Neuronal stem cell (in vitro differentiated cells): Measurements from ENCODE around the gene ASB18.

Experiments
- DNase-seq: peaks from one replicate; pipeline ENCODE4 v3.0.0-alpha.2; 2013; ENCODE audit warnings: low spot score
- H2AFZ ChIP-seq: one replicate; pipeline ENCODE4 v1.6.1; 2013; ENCODE audit warnings: mild to moderate bottlenecking, low read length, inconsistent platforms
- H2AK5ac ChIP-seq: 2 replicates; pipeline ENCODE4 v1.6.1; 2013; ENCODE audit warnings: low read depth, mild to moderate bottlenecking, inconsistent platforms, low read length, moderate library complexity, mixed read lengths
- H2BK120ac ChIP-seq: 2 replicates; pipeline ENCODE4 v1.6.1; 2013; ENCODE audit warnings: low read depth, mild to moderate bottlenecking, inconsistent platforms, low read length, moderate library complexity, mixed read lengths
- H2BK12ac ChIP-seq: one replicate; pipeline ENCODE4 v1.6.1; 2013; ENCODE audit warnings: low read length, inconsistent platforms
- H2BK15ac ChIP-seq: 2 replicates; pipeline ENCODE4 v1.6.1; 2013; ENCODE audit warnings: mild to moderate bottlenecking, low read length, inconsistent platforms, mixed read lengths
- H2BK5ac ChIP-seq: one replicate; pipeline ENCODE4 v1.6.1; 2013; ENCODE audit warnings: inconsistent platforms, mild to moderate bottlenecking, low read length, moderate library complexity
- H3K14ac ChIP-seq: one replicate; pipeline ENCODE4 v1.6.1; 2013; ENCODE audit warnings: low read length, inconsistent platforms
- H3K18ac ChIP-seq: 2 replicates; pipeline ENCODE4 v1.6.1; 2013; ENCODE audit warnings: low read length, inconsistent platforms
- H3K23ac ChIP-seq: 2 replicates; pipeline ENCODE4 v1.6.1; 2013; ENCODE audit warnings: low read depth, mild to moderate bottlenecking, mixed read lengths, low read length, inconsistent platforms; ENCODE audit not compliant: poor library complexity
- H3K27ac ChIP-seq: replicated peaks from 3 replicates; pipeline ENCODE4 v1.5.1; 2013; ENCODE audit warnings: low read length, inconsistent platforms
- H3K27me3 ChIP-seq, 3 experiments: 2 replicates each; pipeline ENCODE4 v1.6.1; 2013; ENCODE audit warnings: low read length in 3 of 3, mild to moderate bottlenecking in 2 of 3, inconsistent platforms in 1 of 3, low read depth in 1 of 3, mixed read lengths in 1 of 3, moderate library complexity in 1 of 3; ENCODE audit not compliant: control insufficient read depth in 3 of 3, insufficient read depth in 3 of 3
- H3K36me3 ChIP-seq, 2 donors: replicated peaks in 1 of 2; 2 replicates each; pipeline ENCODE4 v1.6.1; 2013; ENCODE audit warnings: low read length in 2 of 2; ENCODE audit not compliant: control insufficient read depth in 2 of 2, insufficient read depth in 2 of 2
- H3K4ac ChIP-seq: 2 replicates; pipeline ENCODE4 v1.6.1; 2013; ENCODE audit warnings: inconsistent platforms, mild to moderate bottlenecking, low read length, moderate library complexity
- H3K4me1 ChIP-seq, 2 donors: 1 replicate in 1 of 2; 2 replicates in 1 of 2; pipeline ENCODE4 v1.6.1; 2013; ENCODE audit warnings: low read length in 2 of 2, low read depth in 1 of 2; ENCODE audit not compliant: control insufficient read depth in 2 of 2, insufficient read depth in 1 of 2
- H3K4me2 ChIP-seq: one replicate; pipeline ENCODE4 v1.6.1; 2013; ENCODE audit warnings: mild to moderate bottlenecking, low read length, inconsistent platforms; ENCODE audit not compliant: insufficient read depth, poor library complexity, severe bottlenecking
- H3K4me3 ChIP-seq, 2 donors: 2 replicates each; pipeline ENCODE4 v1.5.1; 2013; ENCODE audit warnings: low read length in 2 of 2, mild to moderate bottlenecking in 2 of 2, inconsistent platforms in 1 of 2, moderate library complexity in 1 of 2
- H3K79me1 ChIP-seq: one replicate; pipeline ENCODE4 v1.6.1; 2013; ENCODE audit warnings: low read depth, mild to moderate bottlenecking, inconsistent platforms, low read length, moderate library complexity
- H3K9ac ChIP-seq: one replicate; pipeline ENCODE4 v1.6.1; 2013; ENCODE audit warnings: mild to moderate bottlenecking, low read depth, low read length, inconsistent platforms; ENCODE audit not compliant: poor library complexity
- H3K9me3 ChIP-seq, 2 donors: replicated peaks in 1 of 2; 2 replicates each; pipeline versions ENCODE3 to v1.6.1; 2013; ENCODE audit warnings: low read length in 2 of 2, mild to moderate bottlenecking in 2 of 2, inconsistent platforms in 1 of 2, low read depth in 1 of 2, mixed read lengths in 1 of 2, moderate library complexity in 1 of 2; ENCODE audit not compliant: control insufficient read depth in 2 of 2, insufficient read depth in 1 of 2
- H4K8ac ChIP-seq: one replicate; pipeline ENCODE4 v1.6.1; 2013; ENCODE audit warnings: low read depth, mild to moderate bottlenecking, inconsistent platforms, low read length, moderate library complexity
- H4K91ac ChIP-seq: one replicate; pipeline ENCODE4 v1.6.1; 2013; ENCODE audit warnings: low read length, low read depth, mild to moderate bottlenecking, inconsistent platforms; ENCODE audit not compliant: poor library complexity
- WGBS, 2 donors: extraction: QIAGEN DNeasy Blood & Tissue Kit; methylation state at CpG; one replicate each; pipeline ENCODE4 v1.1.7; 2013; ENCODE audit warnings: missing lambda C conversion rate in 2 of 2, mixed read lengths in 1 of 2; ENCODE audit not compliant: insufficient read length in 2 of 2, insufficient replicate concordance in 1 of 2; ENCODE audit errors: extremely low coverage in 2 of 2; 5-methylcytosine and 5-hydroxymethylcytosine counted together

Gene ASB18

GRCh38 chr2:236262238-236262637, 2.0 kb downstream of the ASB18 start:
- Histone ChIP-seq H2BK5ac (no peak overlapping the region), H3K4me2 (no peak overlapping the region), H3K14ac (no peak overlapping the region), H3K27me3 (peaks cover 0 to 3% (median 0%) of the 10 kb centered on the region in 3 experiments), H2AK5ac (peak overlapping the region; percentile 12), H3K23ac (no peak overlapping the region), H2BK12ac (no peak overlapping the region), H3K18ac (peak overlapping the region; percentile 30), H3K4ac (no peak overlapping the region), H4K8ac (peak overlapping the region; percentile 43), H2BK15ac (no peak overlapping the region), H4K91ac (no peak overlapping the region), H2AFZ (no peak overlapping the region), H3K9me3 (peaks cover 0 to 7% of the 10 kb centered on the region in 2 donors), H3K4me3 (peak overlapping the region in 1 of 2 donors; percentile 1), H3K79me1 (no peaks in the 10 kb centered on the region), H3K4me1 (peaks cover 0 to 2% of the 10 kb centered on the region in 2 donors), H2BK120ac (no peak overlapping the region), H3K9ac (no peak overlapping the region), H3K27ac (no peak overlapping the region), H3K36me3 (no peaks in the 10 kb centered on the region)
- DNase-seq: no peak
- no CpG with 5 or more reads among the region's 7 CpGs for WGBS, 2 donors

- H3K9me3 ChIP-seq: peaks cover 0 to 7% of the 10 kb centered on the region in 2 donors
- H2BK5ac ChIP-seq: no peak overlapping the region
- no peak overlapping the region for H3K9ac ChIP-seq
- H2BK12ac ChIP-seq: no peak overlapping the region
- H2AK5ac ChIP-seq: no peak overlapping the region
- no peaks in the 10 kb centered on the region for H3K79me1 ChIP-seq
- no peak overlapping the region for H3K4ac ChIP-seq
- H3K27ac ChIP-seq: no peak overlapping the region
- no peak overlapping the region for H2BK15ac ChIP-seq
- H3K23ac ChIP-seq: no peak overlapping the region
- no peak overlapping the region for H2BK120ac ChIP-seq
- H3K4me2 ChIP-seq: no peak overlapping the region
- no peak overlapping the region for H3K18ac ChIP-seq
- H4K8ac ChIP-seq: no peak overlapping the region
- whole genome bisulfite sequencing, 2 donors: no CpG with 5 or more reads among the region's 7 CpGs
- DNase-seq: no peak
- peaks cover 0 to 3% (median 0%) of the 10 kb centered on the region in 3 experiments for H3K27me3 ChIP-seq
- H3K36me3 ChIP-seq: no peaks in the 10 kb centered on the region
- H2AFZ ChIP-seq: no peak overlapping the region
- H3K4me3 ChIP-seq: no peak overlapping the region
- no peak overlapping the region for H3K14ac ChIP-seq
- H3K4me1 ChIP-seq: peaks cover 0 to 10% of the 10 kb centered on the region in 2 donors
- no peak overlapping the region for H4K91ac ChIP-seq
These were observed 2.8 kb downstream of the ASB18 start for GRCh38 chr2:236261452-236261851.

- H2AFZ ChIP-seq: no peak overlapping the region
- H2BK12ac ChIP-seq: no peak overlapping the region
- H3K9me3 ChIP-seq: peaks cover 0 to 7% of the 10 kb centered on the region in 2 donors
- no peaks in the 10 kb centered on the region for H3K36me3 ChIP-seq
- no peak overlapping the region for H2BK15ac ChIP-seq
- WGBS, 2 donors: no CpG with 5 or more reads among the region's 6 CpGs
- H2BK120ac ChIP-seq: no peak overlapping the region
- H2BK5ac ChIP-seq: no peak overlapping the region
- no peak overlapping the region for H4K91ac ChIP-seq
- H3K4me3 ChIP-seq: no peak overlapping the region
- no peak overlapping the region for H3K4me2 ChIP-seq
- no peak overlapping the region for H3K18ac ChIP-seq
- no peaks in the 10 kb centered on the region for H3K79me1 ChIP-seq
- no peak overlapping the region for H3K27ac ChIP-seq
- H3K9ac ChIP-seq: no peak overlapping the region
- H3K23ac ChIP-seq: no peak overlapping the region
- no peak overlapping the region for H4K8ac ChIP-seq
- no peak overlapping the region for H3K14ac ChIP-seq
- H3K4me1 ChIP-seq: peaks cover 0 to 12% of the 10 kb centered on the region in 2 donors
- no peaks in the 10 kb centered on the region for H3K27me3 ChIP-seq
- H3K4ac ChIP-seq: no peak overlapping the region
- no peak for DNase-seq
- H2AK5ac ChIP-seq: no peak overlapping the region
These were observed 4.8 kb downstream of the ASB18 start for GRCh38 chr2:236259371-236259770.

- Histone ChIP-seq H3K27ac (no peak overlapping the region), H2BK5ac (no peak overlapping the region), H3K79me1 (no peaks in the 10 kb centered on the region), H2AFZ (peak overlapping the region; percentile 65), H3K9ac (no peak overlapping the region), H4K8ac (no peak overlapping the region), H3K14ac (no peak overlapping the region), H4K91ac (no peak overlapping the region), H3K36me3 (no peaks in the 10 kb centered on the region), H3K27me3 (no peaks in the 10 kb centered on the region), H2AK5ac (no peak overlapping the region), H3K23ac (no peak overlapping the region), H3K4me3 (no peak overlapping the region), H3K18ac (no peak overlapping the region), H2BK120ac (no peak overlapping the region), H3K4me2 (no peak overlapping the region), H2BK15ac (no peak overlapping the region), H3K9me3 (peaks cover 0 to 7% of the 10 kb centered on the region in 2 donors), H2BK12ac (no peak overlapping the region), H3K4me1 (peaks cover 0 to 12% of the 10 kb centered on the region in 2 donors), H3K4ac (no peak overlapping the region)
- no CpG with 5 or more reads among the region's 6 CpGs for WGBS, 2 donors
- DNase-seq: no peak
These were observed 6.6 kb downstream of the ASB18 start for GRCh38 chr2:236257575-236257974.
